HL-60 (cell line): ENCODE measurements around the gene DOCK8.

Experiments used
- DNase-seq, 2 experiments: peaks; one replicate each; pipeline ENCODE4 v3.0.0-alpha.2; 2010 to 2020; ENCODE audit warnings: low read depth in 1 of 2, low spot score in 1 of 2
- H3K27ac ChIP-seq: fragments of 250-450 bp; sonication (Bioruptor Pico); replicated peaks from 2 replicates; pipeline ENCODE4 v1.5.1; 2020; ENCODE audit warnings: mild to moderate bottlenecking, moderate library complexity
- H3K27me3 ChIP-seq: fragments of 250-450 bp; sonication (Bioruptor Pico); 2 replicates; pipeline ENCODE4 v1.5.1; 2021; ENCODE audit warnings: mild to moderate bottlenecking, moderate library complexity; ENCODE audit not compliant: insufficient read depth, poor library complexity, severe bottlenecking
- H3K4me3 ChIP-seq: replicated peaks from 2 replicates; pipeline ENCODE4 v1.5.1; 2011; ENCODE audit warnings: mild to moderate bottlenecking, control low read depth, low read length; ENCODE audit not compliant: insufficient read depth
- GABPA ChIP-seq: IDR thresholded peaks from 2 replicates; pipeline ENCODE4 v1.6.1; 2012; ENCODE audit warnings: low read depth
- POLR2AphosphoS5 ChIP-seq: IDR thresholded peaks from 2 replicates; pipeline ENCODE4 v1.6.1; 2012; ENCODE audit warnings: low read depth
- SPI1 ChIP-seq: IDR thresholded peaks from 2 replicates; pipeline ENCODE4 v1.6.1; 2012; ENCODE audit warnings: low read depth, mild to moderate bottlenecking, borderline replicate concordance
- TF ChIP-seq, protein P1 (sequence below): IDR thresholded peaks from one replicate; pipeline ENCODE4 v1.5.1; 2011; ENCODE audit warnings: low read length, control low read depth, inconsistent platforms; ENCODE audit not compliant: insufficient read depth
- TF ChIP-seq, protein P2 (sequence below): IDR thresholded peaks from 2 replicates; pipeline ENCODE4 v1.6.1; 2012; ENCODE audit warnings: low read depth; ENCODE audit not compliant: insufficient replicate concordance

The DOCK8 gene

DNA sequence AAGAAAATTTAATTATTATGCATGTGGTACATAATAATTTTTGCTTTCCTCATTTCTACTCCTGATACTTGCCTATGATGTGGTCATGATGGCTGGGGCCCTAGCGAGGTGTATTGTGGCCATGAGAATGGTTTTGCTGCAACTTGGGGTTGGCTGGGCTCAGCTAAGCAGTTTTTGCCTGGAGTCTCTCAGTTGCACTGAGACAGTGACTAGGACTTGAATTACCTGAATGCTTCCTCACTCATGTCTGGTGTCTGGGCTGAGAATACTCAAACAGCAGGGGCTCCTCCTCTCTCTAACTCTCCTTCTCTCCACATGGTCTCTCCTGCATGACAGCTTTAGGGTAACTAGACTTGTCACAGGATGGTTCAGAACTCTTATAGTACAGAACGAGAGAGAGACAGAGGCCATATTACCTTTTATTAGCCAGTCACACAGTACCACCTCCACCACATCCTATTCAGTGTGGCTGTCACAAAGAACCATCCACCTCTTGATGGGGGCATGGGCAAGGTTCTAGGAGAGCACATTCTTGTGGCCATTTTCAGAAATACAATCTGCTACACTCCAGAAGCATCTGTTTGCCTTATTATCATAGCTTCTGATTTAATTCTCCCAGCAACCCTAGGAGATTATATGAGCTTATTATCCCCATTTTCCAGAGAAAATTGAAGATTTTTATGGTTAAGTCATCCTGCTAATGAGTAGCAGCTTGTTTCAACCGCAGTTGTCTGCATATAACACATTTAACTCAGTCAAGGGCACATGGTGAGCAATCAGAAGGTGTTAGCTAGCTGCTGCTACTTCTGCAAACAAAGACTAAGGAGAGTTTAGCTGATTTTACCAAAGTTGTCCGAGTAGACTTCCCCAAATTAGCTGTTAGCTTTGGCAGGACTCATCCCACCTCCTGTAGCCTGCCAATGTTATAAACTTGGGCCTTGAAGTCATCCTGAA is 245.1 kb downstream of the DOCK8 start:
- TF ChIP-seq, protein P1, sequence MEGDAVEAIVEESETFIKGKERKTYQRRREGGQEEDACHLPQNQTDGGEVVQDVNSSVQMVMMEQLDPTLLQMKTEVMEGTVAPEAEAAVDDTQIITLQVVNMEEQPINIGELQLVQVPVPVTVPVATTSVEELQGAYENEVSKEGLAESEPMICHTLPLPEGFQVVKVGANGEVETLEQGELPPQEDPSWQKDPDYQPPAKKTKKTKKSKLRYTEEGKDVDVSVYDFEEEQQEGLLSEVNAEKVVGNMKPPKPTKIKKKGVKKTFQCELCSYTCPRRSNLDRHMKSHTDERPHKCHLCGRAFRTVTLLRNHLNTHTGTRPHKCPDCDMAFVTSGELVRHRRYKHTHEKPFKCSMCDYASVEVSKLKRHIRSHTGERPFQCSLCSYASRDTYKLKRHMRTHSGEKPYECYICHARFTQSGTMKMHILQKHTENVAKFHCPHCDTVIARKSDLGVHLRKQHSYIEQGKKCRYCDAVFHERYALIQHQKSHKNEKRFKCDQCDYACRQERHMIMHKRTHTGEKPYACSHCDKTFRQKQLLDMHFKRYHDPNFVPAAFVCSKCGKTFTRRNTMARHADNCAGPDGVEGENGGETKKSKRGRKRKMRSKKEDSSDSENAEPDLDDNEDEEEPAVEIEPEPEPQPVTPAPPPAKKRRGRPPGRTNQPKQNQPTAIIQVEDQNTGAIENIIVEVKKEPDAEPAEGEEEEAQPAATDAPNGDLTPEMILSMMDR = no peak
- TF ChIP-seq GABPA (no peak), SPI1 (no peak), POLR2AphosphoS5 (no peak)
- TF ChIP-seq, protein P2, sequence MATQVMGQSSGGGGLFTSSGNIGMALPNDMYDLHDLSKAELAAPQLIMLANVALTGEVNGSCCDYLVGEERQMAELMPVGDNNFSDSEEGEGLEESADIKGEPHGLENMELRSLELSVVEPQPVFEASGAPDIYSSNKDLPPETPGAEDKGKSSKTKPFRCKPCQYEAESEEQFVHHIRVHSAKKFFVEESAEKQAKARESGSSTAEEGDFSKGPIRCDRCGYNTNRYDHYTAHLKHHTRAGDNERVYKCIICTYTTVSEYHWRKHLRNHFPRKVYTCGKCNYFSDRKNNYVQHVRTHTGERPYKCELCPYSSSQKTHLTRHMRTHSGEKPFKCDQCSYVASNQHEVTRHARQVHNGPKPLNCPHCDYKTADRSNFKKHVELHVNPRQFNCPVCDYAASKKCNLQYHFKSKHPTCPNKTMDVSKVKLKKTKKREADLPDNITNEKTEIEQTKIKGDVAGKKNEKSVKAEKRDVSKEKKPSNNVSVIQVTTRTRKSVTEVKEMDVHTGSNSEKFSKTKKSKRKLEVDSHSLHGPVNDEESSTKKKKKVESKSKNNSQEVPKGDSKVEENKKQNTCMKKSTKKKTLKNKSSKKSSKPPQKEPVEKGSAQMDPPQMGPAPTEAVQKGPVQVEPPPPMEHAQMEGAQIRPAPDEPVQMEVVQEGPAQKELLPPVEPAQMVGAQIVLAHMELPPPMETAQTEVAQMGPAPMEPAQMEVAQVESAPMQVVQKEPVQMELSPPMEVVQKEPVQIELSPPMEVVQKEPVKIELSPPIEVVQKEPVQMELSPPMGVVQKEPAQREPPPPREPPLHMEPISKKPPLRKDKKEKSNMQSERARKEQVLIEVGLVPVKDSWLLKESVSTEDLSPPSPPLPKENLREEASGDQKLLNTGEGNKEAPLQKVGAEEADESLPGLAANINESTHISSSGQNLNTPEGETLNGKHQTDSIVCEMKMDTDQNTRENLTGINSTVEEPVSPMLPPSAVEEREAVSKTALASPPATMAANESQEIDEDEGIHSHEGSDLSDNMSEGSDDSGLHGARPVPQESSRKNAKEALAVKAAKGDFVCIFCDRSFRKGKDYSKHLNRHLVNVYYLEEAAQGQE = no peak
- DNase-seq = no peak
- H3K27ac ChIP-seq = no peak overlapping the region
- no peak overlapping the region for H3K4me3 ChIP-seq
- no peaks in the 10 kb centered on the region for H3K27me3 ChIP-seq

- TF ChIP-seq SPI1 = no peak
- TF ChIP-seq GABPA = no peak
- TF ChIP-seq POLR2AphosphoS5 = no peak
- TF ChIP-seq, protein P1 = no peak
- Histone ChIP-seq H3K27ac (no peak overlapping the region), H3K4me3 (no peak overlapping the region), H3K27me3 (no peaks in the 10 kb centered on the region)
- DNase-seq = no peak
These were observed 247.5 kb downstream of the DOCK8 start for GRCh38 chr9:462121-462520.

DNA sequence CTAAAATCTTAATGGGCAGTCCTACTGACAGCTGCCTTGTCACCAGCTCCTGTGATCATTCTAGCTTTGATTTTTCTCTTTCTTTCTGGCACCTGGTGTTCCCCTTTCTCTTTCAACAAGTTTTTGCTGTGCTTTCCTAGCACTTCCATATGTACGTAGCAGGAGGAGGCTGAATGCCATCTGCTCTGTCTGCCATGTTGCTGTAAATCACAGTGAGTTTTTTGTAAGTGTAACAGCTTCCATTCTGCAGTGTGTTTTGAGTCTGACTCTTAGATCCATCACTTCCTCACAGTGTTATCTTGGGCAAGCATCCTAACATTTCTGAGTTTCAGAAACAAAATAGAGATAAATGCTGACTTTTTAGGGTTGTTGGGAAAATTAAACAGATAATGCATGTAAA is 247.9 kb downstream of the DOCK8 start:
- Histone ChIP-seq H3K27me3 (no peaks in the 10 kb centered on the region), H3K27ac (no peak overlapping the region), H3K4me3 (no peak overlapping the region)
- TF ChIP-seq, protein P2 = no peak
- TF ChIP-seq POLR2AphosphoS5 (no peak), GABPA (no peak), SPI1 (no peak)
- TF ChIP-seq, protein P1 = no peak
- no peak for DNase-seq
